ENCODE measurements around the gene SNORC.

Gene SNORC

GRCh38 chr2:232870018-232870765 lies at the start of gene SNORC:
Gene SNORC, plus strand, starts transcription at chr2:232870264. Its CDS starts 78 bp downstream, at chr2:232870342.
- no peak for DNase-seq (ENCODE audit: low read depth)
- H3K4me3 ChIP-seq (ENCODE audit: low read length) = no peak within 1 kb of the TSS
- no peak for TF ChIP-seq CTCF (conservative IDR thresholded peaks at IDR 0.05; ENCODE audit: low read length)

- TF ChIP-seq CTCF (conservative IDR thresholded peaks at IDR 0.05; ENCODE audit: low read length) = no peak
- no peak overlapping the region for H3K4me3 ChIP-seq (ENCODE audit: low read length)
- no peak for DNase-seq (ENCODE audit: low read depth)
These were observed 40.1 kb upstream of the SNORC start for GRCh38 chr2:232829988-232830387.

- DNase-seq (ENCODE audit: low read depth) = no peak
- no peak overlapping the region for H3K4me3 ChIP-seq (ENCODE audit: low read length)
- no peak for TF ChIP-seq CTCF (conservative IDR thresholded peaks at IDR 0.05; ENCODE audit: low read length)
These were observed 38.6 kb upstream of the SNORC start for GRCh38 chr2:232831496-232831895.

- DNase-seq (ENCODE audit: low read depth) = no peak
- TF ChIP-seq CTCF (conservative IDR thresholded peaks at IDR 0.05; ENCODE audit: low read length) = no peak
- no peak overlapping the region for H3K4me3 ChIP-seq (ENCODE audit: low read length)
These were observed 36.2 kb upstream of the SNORC start for GRCh38 chr2:232833830-232834229.

- TF ChIP-seq CTCF (conservative IDR thresholded peaks at IDR 0.05; ENCODE audit: low read length) = no peak
- DNase-seq (ENCODE audit: low read depth) = no peak
- H3K4me3 ChIP-seq (ENCODE audit: low read length) = no peak overlapping the region
These were observed 34.3 kb upstream of the SNORC start for GRCh38 chr2:232835687-232836208.

- no peak for TF ChIP-seq CTCF (conservative IDR thresholded peaks at IDR 0.05; ENCODE audit: low read length)
- DNase-seq (ENCODE audit: low read depth) = no peak
- H3K4me3 ChIP-seq (ENCODE audit: low read length) = no peak overlapping the region
These were observed 33.1 kb upstream of the SNORC start for GRCh38 chr2:232836934-232837333.

GRCh38 chr2:232838406-232838874 lies 31.6 kb upstream of the SNORC start:
- TF ChIP-seq CTCF (conservative IDR thresholded peaks at IDR 0.05; ENCODE audit: low read length) = no peak
- H3K4me3 ChIP-seq (ENCODE audit: low read length) = no peak overlapping the region
- no peak for DNase-seq (ENCODE audit: low read depth)

Measured in AG10803 (cell line).